GM18505 (cell line): ENCODE measurements around the gene RALBP1.
"Not testable (repeated sequence)": the region's sequence is repeated elsewhere in the genome, so short reads cannot be mapped to it uniquely, and the experiment has no call there.

Experiments used
- ATAC-seq: cut with Tn5 transposase; IDR thresholded peaks from one replicate; pipeline ENCODE4 v1.9.1; 2021; ENCODE audit not compliant: unreplicated experiment
- POLR2A ChIP-seq: IDR thresholded peaks from 4 replicates; pipeline ENCODE4 v1.6.1; 2011; ENCODE audit warnings: borderline replicate concordance; ENCODE audit not compliant: insufficient read depth, insufficient read length; ENCODE audit errors: extremely low read depth

RALBP1 gene

GRCh38 chr18:9477509-9477908, 2.2 kb downstream of the RALBP1 start:
- ATAC-seq: no peak
- no peak for TF ChIP-seq POLR2A

- no peak for ATAC-seq
- TF ChIP-seq POLR2A: no peak
Observed at GRCh38 chr18:9478545-9478944, 3.2 kb downstream of the RALBP1 start.

DNA sequence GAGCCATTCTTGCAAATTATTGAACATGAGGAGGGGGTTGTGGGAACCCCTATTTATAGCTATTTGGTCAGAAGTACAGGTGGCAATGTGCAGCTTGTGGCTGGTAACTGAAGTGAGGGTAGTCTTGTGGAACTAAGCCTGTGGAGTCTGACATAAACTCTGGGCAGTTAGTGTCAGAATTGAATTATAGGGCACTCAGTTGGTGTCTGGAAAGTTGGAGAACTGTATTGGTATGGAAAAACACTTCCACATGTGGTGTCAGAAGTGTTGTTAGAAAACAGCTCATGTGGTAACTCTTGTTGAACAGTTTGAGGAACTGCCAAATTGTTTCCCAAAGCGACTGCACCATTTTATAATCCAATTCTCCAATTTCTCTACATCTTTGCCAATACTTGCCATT, 7.5 kb downstream of the RALBP1 start:
- ATAC-seq: no peak
- TF ChIP-seq POLR2A: no peak

DNA sequence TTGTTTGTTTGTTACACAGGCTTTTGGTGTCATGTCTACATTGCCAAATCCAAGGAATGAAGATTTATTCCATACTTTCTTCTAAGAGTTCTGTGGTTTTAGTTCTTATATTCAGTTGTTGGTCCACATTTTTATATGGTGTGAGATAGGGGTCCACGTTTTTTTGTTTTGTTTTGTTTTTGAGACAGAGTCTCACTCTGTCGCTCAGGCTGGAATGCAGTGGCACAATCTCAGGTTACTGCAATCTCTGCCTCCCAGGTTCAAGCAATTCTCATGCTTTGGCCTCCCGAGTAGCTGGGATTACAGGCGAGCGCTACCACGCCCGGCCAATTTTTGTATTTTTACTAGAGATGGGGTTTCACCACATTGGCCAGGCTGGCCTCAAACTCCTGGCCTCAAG, 8.2 kb downstream of the RALBP1 start:
- ATAC-seq: no peak
- no peak for TF ChIP-seq POLR2A

- ATAC-seq: not testable (repeated sequence)
Observed at GRCh38 chr18:9484856-9485255, 9.5 kb downstream of the RALBP1 start.

GRCh38 chr18:9488538-9488937, 13.2 kb downstream of the RALBP1 start:
- ATAC-seq: no peak
- TF ChIP-seq POLR2A: no peak

DNA sequence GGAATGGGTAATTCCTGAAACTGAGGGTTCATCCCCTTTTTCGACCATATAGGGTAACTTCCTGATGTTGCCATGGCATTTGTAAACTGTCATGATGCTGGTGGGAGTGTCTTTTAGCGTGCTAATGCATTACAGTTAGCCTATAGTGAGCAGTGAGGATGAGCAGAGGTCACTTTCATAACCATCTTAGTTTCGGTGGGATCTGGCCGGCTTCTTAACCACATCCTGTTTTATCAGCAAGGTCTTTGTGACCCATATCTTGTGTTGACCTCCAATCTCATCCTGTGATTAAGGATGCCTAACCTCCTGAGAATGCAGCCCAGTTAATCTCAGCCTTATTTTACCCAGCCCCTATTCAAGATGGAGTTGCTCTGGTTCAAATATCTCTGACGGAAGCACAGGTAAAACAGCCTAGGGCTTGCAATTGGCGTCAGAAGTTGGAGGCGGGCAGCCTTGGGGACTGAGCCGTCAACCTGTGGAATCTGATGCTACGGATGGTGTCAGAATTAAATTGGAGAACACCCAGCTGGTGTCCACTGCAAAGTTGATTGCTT, 19.5 kb downstream of the RALBP1 start:
- ATAC-seq: no peak
- no peak for TF ChIP-seq POLR2A

DNA sequence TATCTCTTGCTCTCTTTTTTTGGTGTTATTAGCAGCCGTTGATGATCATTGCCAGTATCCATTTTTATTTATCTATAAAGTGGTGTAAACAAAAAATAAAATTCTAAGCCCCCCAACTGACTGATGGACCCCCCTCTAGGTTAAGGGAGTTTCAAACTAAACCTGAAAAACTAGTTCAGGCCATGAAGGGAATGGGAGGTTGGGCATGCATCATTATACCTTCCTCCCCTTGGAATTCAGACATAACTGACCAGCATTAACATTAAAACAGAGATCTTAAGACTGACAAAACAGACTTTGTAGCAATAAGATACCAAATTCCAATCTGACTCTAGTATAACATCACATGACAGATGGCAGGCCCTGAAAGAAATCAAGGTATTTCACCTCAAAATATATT, 20.2 kb downstream of the RALBP1 start:
- TF ChIP-seq POLR2A: no peak
- ATAC-seq: no peak

GRCh38 chr18:9495916-9496705, 20.8 kb downstream of the RALBP1 start:
- no peak for TF ChIP-seq POLR2A
- ATAC-seq: no peak

- ATAC-seq: no peak
- no peak for TF ChIP-seq POLR2A
Observed at GRCh38 chr18:9506046-9506792, 30.9 kb downstream of the RALBP1 start.

GRCh38 chr18:9507565-9508088, 32.3 kb downstream of the RALBP1 start:
- no peak for ATAC-seq
- no peak for TF ChIP-seq POLR2A

DNA sequence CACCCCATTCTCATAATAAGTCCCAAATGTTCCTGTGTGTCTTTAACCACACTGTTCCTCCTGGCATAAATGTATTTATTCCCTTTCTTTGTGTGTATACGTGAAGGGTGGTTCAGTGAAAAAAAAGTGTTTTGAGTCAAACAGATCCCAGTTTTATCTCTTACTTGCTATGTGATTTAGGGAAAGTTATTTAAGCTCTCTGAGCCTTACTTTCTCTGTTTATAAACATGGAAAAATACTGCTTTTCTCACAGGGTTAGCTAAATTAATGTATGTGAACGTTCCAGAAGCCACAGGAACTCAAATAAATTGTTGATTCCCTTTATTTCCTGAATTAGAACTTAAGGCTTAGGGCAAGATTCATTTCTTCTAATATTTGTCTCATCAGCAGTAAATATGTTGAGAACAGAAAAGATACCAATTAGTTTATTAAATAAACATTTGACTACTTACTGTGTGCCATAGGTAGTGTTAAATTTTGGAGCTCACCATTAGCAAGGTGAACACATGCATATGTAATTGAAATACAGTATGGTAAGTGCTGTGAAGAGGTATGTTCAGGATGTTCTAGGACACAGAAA, 33.2 kb downstream of the RALBP1 start:
- no peak for TF ChIP-seq POLR2A
- no peak for ATAC-seq

- TF ChIP-seq POLR2A: no peak
- no peak for ATAC-seq
Observed at GRCh38 chr18:9513971-9514512, 38.7 kb downstream of the RALBP1 start.
